Inflammatory macrophage treated with lipopolysaccharide for 4 hours (primary cell): ENCODE data around the gene CALR3.
"Not testable (repeated sequence)": the region's sequence is repeated elsewhere in the genome, so short reads cannot be mapped to it uniquely, and the experiment has no call there.

ENCODE experiments used
- DNase-seq: peaks from one replicate; pipeline ENCODE4 v3.0.0-alpha.2; 2020

The CALR3 gene

GRCh38 chr19:16495982-16496612, at the start of gene CALR3, which contains the start of gene C19orf44:
Gene CALR3 (minus strand): TSS chr19:16496167. CDS start chr19:16496129, 38 bp downstream.
Gene C19orf44 (plus strand): TSS chr19:16496394. CDS start chr19:16500793, 4,399 bp downstream.
- peak; percentile 99 for DNase-seq

- DNase-seq, result no peak
These were observed 48.7 kb upstream of the CALR3 start for GRCh38 chr19:16544473-16545231.

- DNase-seq, result not testable (repeated sequence)
These were observed 47.8 kb upstream of the CALR3 start for GRCh38 chr19:16543734-16544133.

DNA sequence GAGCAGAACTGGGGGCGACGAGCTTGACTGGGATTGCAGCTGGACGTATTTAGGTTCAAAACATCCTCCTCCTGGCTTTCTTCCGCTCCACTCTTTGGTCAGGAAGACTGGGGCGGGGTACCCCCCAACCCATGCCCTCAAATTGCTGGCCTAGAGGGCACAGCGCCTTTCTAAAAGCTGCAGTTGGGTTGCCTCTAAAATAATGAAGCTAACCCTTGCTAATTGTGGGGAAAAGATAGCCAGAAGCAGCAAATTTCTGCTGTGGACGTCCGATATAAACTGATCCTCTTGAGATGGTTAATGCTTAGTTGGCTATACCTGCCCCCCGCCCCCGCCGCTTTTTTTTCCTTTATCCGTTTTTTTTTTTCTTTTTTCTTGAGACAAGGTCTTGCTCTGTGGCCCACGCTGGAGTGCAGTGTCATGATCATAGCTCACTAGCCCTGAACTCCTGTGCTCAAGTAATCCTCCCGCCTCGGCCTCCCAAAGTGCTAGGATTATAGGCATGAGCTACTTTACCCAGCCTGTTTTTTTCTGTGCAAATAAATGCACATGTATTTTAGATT, 47.0 kb upstream of the CALR3 start:
- DNase-seq, result no peak

- DNase-seq, result peak; percentile 97
These were observed 46.3 kb upstream of the CALR3 start, which contains the start of gene CHERP for GRCh38 chr19:16542045-16542909. Gene CHERP (minus strand): TSS chr19:16542437. CDS start chr19:16542378, 59 bp downstream.

GRCh38 chr19:16541526-16542044, 45.6 kb upstream of the CALR3 start:
- DNase-seq, result peak; percentile 26

DNA sequence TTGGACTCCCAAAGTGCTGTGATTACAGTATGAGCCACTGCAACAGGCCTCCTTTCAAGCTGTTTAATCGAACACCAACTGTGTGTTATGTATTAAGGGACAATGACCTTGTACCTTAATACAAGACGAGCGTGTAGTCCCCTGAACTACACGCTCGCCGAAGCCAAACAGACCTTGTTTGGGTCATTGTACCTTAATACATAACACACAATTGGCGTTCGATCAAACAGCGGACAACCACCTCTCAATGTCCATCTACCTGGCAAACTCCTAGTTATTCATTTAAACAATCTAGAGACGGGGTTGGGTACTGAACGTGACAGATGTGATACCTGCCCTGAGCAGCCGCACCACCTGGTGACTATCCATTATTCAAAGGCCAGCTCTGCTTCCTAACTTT, 45.0 kb upstream of the CALR3 start:
- DNase-seq, result no peak

DNA sequence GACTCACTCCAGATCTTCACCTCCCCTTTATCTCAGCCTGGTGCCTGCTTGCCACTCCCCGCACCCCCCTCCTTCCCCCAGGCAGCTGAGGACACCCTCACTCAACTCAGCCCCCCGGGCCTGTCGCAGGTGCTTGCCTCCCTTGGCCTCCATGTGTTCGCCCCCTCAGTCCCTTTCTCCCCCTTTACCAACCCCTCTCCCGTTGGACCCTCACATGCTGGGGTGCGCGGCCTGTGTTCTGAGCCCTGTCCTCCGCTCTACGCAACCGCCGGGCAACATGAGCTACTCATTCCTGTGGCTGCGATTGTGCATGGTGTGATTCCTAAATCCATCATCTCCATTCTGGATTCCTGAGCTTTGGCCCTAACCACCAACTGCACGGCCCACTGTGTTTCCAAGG, 41.1 kb upstream of the CALR3 start:
- DNase-seq, result no peak

DNA sequence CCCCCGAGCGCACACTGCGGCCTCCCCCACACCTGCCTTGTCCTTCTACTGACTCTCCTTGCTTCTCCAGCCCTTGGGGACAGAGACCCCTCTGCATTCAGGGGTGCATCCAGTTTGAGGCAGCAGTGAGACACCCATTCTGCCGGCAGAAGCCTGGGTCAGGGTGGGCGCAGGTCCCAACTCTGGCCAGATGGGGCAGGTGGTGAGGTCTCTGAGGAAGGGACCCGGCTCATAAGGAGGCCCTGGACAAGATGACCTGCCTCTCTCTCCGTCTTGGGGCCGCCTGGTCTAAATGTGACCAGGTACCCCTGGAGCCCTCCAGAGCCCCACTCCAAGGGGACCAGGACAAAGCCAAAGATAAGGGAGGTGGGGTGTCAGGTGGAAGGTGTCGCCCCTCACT, 40.2 kb upstream of the CALR3 start:
- DNase-seq, result no peak

DNA sequence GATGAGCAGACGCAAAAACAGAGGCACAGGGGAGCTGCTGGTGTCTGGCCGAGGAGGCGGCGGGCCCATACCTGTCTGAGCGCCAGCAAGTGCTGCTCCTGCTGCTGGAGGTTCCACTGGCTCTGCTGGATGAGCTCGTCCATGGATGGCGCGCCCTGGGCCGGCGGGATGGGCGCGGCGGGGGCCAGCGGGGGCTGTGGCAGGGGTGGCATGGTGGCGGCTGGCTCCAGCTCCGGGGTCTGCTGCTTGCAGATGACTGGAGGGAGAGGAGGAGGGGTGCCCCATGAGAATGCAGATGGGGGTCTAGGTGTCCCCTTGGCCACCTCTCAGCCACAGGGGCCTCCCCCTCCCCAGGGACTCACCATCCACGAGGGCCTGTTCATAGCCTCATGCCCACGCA, 39.4 kb upstream of the CALR3 start:
- no peak for DNase-seq

DNA sequence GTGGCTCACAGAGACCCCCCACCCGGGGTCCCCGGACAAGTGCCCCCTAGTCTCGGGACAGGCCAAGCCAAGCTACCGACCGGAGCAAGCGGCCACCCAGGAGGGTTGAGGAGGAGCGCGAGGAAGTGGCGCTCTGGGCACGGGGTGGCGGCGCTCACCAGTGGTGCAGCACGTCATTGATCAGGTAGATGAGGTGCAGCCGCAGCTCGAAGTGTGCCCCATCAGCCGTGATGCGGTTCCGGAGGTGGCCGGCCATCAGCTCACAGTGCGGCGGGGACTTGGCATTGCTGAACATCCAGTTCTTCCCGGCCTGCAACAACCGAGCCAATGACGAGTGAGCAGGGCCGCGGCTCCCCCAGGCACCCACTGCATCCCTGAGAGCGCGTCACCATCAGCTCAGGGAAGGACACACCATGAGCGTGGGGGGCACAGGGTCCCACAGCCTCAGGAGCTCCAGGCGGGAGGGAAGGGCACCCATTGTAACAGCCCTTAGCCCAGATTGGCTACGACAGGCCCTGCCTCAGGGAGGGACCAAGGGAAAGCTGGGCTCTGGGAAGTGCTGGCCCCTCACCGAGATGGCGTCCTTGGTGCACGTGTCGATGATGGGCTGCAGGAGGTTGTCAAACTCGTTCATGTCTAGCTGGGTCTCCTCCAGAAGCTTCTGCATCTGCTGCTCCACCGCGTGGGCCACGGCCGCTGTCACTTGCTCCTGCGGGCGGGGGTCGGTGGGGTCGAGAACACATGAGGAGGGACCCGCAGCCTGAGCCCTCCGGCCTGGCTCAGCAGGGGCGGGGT, 36.7 kb upstream of the CALR3 start:
- no peak for DNase-seq

DNA sequence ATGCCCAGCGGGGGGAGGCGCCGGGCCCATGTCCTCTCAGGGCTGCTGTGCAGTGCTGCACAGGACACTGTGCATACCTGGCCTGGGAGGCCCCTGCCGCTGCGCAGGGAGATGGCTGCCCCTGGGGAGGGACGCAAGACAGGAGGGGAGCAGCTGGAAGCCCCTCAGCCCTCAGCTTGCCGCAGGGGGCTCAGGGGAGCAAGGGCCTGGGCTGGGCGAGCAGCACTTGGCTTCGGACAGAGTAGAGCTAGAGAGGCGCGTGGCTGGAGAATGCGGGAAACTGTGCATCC, 35.4 kb upstream of the CALR3 start:
- DNase-seq, result no peak

GRCh38 chr19:16530540-16531379, 34.8 kb upstream of the CALR3 start:
- no peak for DNase-seq

DNA sequence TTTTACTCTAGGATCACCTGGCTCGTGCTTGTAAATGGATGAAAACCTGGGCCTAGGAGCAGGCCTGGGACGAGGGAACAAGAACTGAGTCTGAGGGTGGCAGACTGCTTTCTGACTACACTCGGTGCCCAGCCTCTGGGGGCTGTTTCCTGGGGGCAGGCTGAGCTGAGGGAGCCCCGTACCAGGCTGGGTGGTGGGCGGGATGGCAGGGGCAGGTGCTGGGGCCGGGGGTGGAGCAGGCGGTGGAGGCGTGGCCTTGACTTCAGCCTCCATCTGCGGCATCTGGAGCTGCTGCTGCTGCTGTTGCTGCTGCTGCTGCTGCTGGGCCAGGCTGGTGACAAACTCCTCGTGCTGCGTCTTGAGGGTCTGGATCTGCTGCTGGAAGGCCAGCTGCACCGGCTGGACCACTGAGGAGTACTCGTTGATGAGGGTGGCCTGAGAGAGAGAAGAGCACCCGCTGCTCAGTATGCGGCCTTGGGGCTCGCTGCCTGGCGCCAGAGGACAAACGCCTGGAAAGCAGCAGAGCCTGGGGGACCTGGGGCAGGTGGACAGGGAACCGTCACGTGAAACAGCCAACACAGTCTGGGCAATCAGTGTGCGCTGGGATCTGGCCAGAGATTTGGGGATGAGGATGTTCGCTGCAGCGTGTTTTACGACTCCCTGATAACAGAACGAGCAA, 33.6 kb upstream of the CALR3 start:
- DNase-seq, result no peak

- DNase-seq, result peak; percentile 23
These were observed 32.1 kb upstream of the CALR3 start for GRCh38 chr19:16527971-16528521.

GRCh38 chr19:16527334-16527935, 31.5 kb upstream of the CALR3 start:
- no peak for DNase-seq

DNA sequence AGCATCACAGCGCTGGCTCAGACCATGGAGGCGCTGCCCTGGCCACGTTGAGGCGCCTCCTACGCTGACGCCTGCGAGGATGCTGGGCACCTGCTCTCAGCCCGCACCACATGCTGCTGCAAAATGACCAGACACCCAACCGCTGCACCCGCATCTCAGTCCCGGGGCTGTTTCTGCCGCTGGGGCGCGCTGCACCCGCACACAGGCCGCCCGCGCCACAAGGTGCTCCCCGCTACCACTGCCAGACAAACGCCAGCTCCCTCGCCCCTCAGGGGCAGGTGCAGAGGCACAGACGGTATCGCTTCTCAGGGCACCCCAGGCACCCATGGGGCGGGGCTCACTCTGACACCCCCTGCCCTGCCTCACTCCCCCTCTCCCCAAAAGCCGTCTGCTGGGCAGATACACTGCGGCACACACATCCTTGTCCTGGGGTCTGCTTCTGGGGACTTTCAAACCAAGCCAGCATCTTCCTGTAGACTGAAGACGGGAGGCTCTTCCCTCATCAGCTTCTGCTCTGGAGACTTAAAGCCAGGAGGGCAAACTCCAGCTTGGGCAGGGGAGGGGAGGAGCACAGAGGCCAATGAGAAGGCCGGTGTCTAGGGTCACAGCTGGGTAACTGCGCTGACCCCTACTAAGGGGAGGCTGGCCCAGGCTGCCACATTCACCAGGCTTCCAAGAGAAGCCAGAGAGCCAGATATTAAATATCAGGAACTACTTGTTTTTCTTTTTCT, 29.9 kb upstream of the CALR3 start:
- DNase-seq, result no peak

- DNase-seq, result no peak
These were observed 29.2 kb upstream of the CALR3 start for GRCh38 chr19:16524991-16525734.
